Mucosa of descending colon (tissue), 3 donors: ENCODE data around the gene AKR1B1. TPM values are rescaled to one million over a fixed set of nuclear protein-coding genes. Genes with fewer than 3 reads are reported as not detected.

Experiments used
- ATAC-seq: fragments of 200-7000 bp; cut with Tn5 transposase; one replicate; pipeline ENCODE4 v1.9.1; 2020; ENCODE audit warnings: mild to moderate bottlenecking, moderate library complexity
- DNase-seq, 3 donors: peaks; one replicate each; pipeline ENCODE4 v3.0.0-alpha.2; 2020
- H3K36me3 ChIP-seq: fragments of 200-600 bp; one replicate; pipeline ENCODE4 v1.8.0; 2021; ENCODE audit warnings: low read depth, mild to moderate bottlenecking
- H3K4me1 ChIP-seq: fragments of 200-600 bp; one replicate; pipeline ENCODE4 v1.8.0; 2021; ENCODE audit warnings: low read depth, mild to moderate bottlenecking
- H3K4me3 ChIP-seq: fragments of 200-600 bp; one replicate; pipeline ENCODE4 v1.8.0; 2021; ENCODE audit warnings: mild to moderate bottlenecking
- H3K9me3 ChIP-seq: fragments of 200-600 bp; one replicate; pipeline ENCODE4 v1.8.0; 2021; ENCODE audit warnings: mild to moderate bottlenecking
- CTCF ChIP-seq: fragments of 200-600 bp; IDR thresholded peaks from one replicate; pipeline ENCODE4 v1.8.0; 2022; ENCODE audit warnings: antibody characterized with exemption, mild to moderate bottlenecking
- intact Hi-C, 2 donors: fragments of 100-400 bp; cut with DNase I in 1 of 2; cut with micrococcal nuclease in 1 of 2; formaldehyde crosslinking; loops; one replicate each; pipeline versions ENCODE4 v1.11.0 to v1.11.1; 2022; cut with DNase I, micrococcal nuclease
- total RNA-seq, 3 donors: library from RNA; stranded (reverse); fragmentation: NEBNext Ultra II Directional in 2 of 3; extraction: Animal tissue kit (Norgen Biotek cat#: 25700) in 2 of 3; gene quantifications; one replicate each; pipeline versions ENCODE4 v1.2.1 to v1.2.4, GENCODE V29; 2021 to 2023
- donor health status: DM: no; HTN: no; CAD: no; lungs with moderate emphysema.
- donor health status: DM: no; HTN: no; CAD: no.
- donor health status: DM: no; HTN: yes; CAD: no.

AKR1B1 gene
- total RNA-seq, 3 donors from 2014 or later = 12.9 to 51.1 (median 29.2) TPM

GRCh38 chr7:134476044-134476443, 17.1 kb upstream of the AKR1B1 start:
- Histone ChIP-seq H3K36me3 (no peaks in the 10 kb centered on the region), H3K4me3 (no peak overlapping the region), H3K4me1 (no peaks in the 10 kb centered on the region), H3K9me3 (no peaks in the 10 kb centered on the region)
- ATAC-seq (no peak), DNase-seq (no peak)
- intact Hi-C loops = no loop called here
- TF ChIP-seq CTCF = no peak

- no peak for TF ChIP-seq CTCF
- ATAC-seq (no peak), DNase-seq (no peak)
- Histone ChIP-seq H3K36me3 (no peaks in the 10 kb centered on the region), H3K9me3 (no peaks in the 10 kb centered on the region), H3K4me1 (no peaks in the 10 kb centered on the region), H3K4me3 (no peak overlapping the region)
- intact Hi-C loops = no loop called here
Measured at GRCh38 chr7:134474828-134475227, 15.9 kb upstream of the AKR1B1 start.

- DNase-seq = no peak
- no peak for ATAC-seq
- intact Hi-C loops = no loop called here
- Histone ChIP-seq H3K4me3 (no peak overlapping the region), H3K4me1 (no peaks in the 10 kb centered on the region), H3K9me3 (no peaks in the 10 kb centered on the region), H3K36me3 (no peaks in the 10 kb centered on the region)
- TF ChIP-seq CTCF = no peak
Measured at GRCh38 chr7:134473861-134474291, 15.0 kb upstream of the AKR1B1 start.

GRCh38 chr7:134472572-134473244, 13.8 kb upstream of the AKR1B1 start:
- no peak for TF ChIP-seq CTCF
- H3K9me3 ChIP-seq = no peaks in the 10 kb centered on the region
- no peaks in the 10 kb centered on the region for H3K4me1 ChIP-seq
- H3K4me3 ChIP-seq = no peak overlapping the region
- DNase-seq (no peak), ATAC-seq (no peak)
- no peaks in the 10 kb centered on the region for H3K36me3 ChIP-seq
- intact Hi-C loops = no loop called here

- no peak for TF ChIP-seq CTCF
- Histone ChIP-seq H3K36me3 (no peaks in the 10 kb centered on the region), H3K4me3 (no peak overlapping the region), H3K4me1 (no peaks in the 10 kb centered on the region), H3K9me3 (no peaks in the 10 kb centered on the region)
- intact Hi-C loops = no loop called here
- ATAC-seq (no peak), DNase-seq (no peak)
Measured at GRCh38 chr7:134470864-134471263, 12.0 kb upstream of the AKR1B1 start.

- intact Hi-C loops = no loop called here
- Histone ChIP-seq H3K36me3 (no peaks in the 10 kb centered on the region), H3K9me3 (peaks cover 7% of the 10 kb centered on the region), H3K4me3 (no peak overlapping the region), H3K4me1 (no peaks in the 10 kb centered on the region)
- ATAC-seq (no peak), DNase-seq (no peak)
- no peak for TF ChIP-seq CTCF
Measured at GRCh38 chr7:134469622-134470021, 10.7 kb upstream of the AKR1B1 start.
